Liver (tissue), 3 donors: ENCODE measurements around the gene NME1.

ENCODE experiments used
- ATF3 ChIP-seq: IDR thresholded peaks from 2 replicates; pipeline ENCODE4 v1.6.1; 2016; ENCODE audit warnings: antibody characterized with exemption
- EGR1 ChIP-seq, 2 donors: IDR thresholded peaks; 2 replicates each; pipeline ENCODE4 v1.6.1; 2016 to 2018; ENCODE audit warnings: antibody characterized with exemption in 2 of 2, low read depth in 2 of 2
- FOXA1 ChIP-seq: IDR thresholded peaks from 2 replicates; pipeline ENCODE4 v1.6.1; 2016; ENCODE audit warnings: antibody characterized with exemption
- FOXA2 ChIP-seq: IDR thresholded peaks from 2 replicates; pipeline ENCODE4 v1.6.1; 2016; ENCODE audit warnings: antibody characterized with exemption
- GABPA ChIP-seq, 2 donors: IDR thresholded peaks in 1 of 2; conservative IDR thresholded peaks in 1 of 2; 2 replicates each; pipeline ENCODE4 v1.6.1; 2016; ENCODE audit warnings: antibody characterized with exemption in 2 of 2, mild to moderate bottlenecking in 1 of 2, moderate library complexity in 1 of 2
- HNF4A ChIP-seq, 2 donors: conservative IDR thresholded peaks; 2 replicates each; pipeline ENCODE4 v1.6.1; 2016; ENCODE audit warnings: antibody characterized with exemption in 2 of 2, mild to moderate bottlenecking in 2 of 2
- JUND ChIP-seq, 2 donors: IDR thresholded peaks; 2 replicates each; pipeline ENCODE4 v1.6.1; 2016; ENCODE audit warnings: antibody characterized with exemption in 2 of 2
- RAD21 ChIP-seq, 2 donors: IDR thresholded peaks; 2 replicates each; pipeline ENCODE4 v1.6.1; 2016; ENCODE audit warnings: antibody characterized with exemption in 2 of 2, mild to moderate bottlenecking in 2 of 2
- REST ChIP-seq: IDR thresholded peaks from 2 replicates; pipeline ENCODE4 v1.6.1; 2016; ENCODE audit warnings: antibody characterized with exemption, mild to moderate bottlenecking
- TAF1 ChIP-seq: conservative IDR thresholded peaks from 2 replicates; pipeline ENCODE4 v1.6.1; 2016; ENCODE audit warnings: antibody characterized with exemption, mild to moderate bottlenecking
- YY1 ChIP-seq: IDR thresholded peaks from 2 replicates; pipeline ENCODE4 v1.6.1; 2016; ENCODE audit warnings: antibody characterized with exemption, mild to moderate bottlenecking
- TF ChIP-seq, protein P1 (sequence below): fragments of 150-350 bp; IDR thresholded peaks from 2 replicates; pipeline ENCODE4 v1.5.1; 2017; ENCODE audit warnings: improper control_type of control experiment, low read depth, low read length; ENCODE audit not compliant: missing input control
- TF ChIP-seq, protein P2 (sequence below): IDR thresholded peaks from 2 replicates; pipeline ENCODE4 v1.6.1; 2016; ENCODE audit warnings: antibody characterized with exemption
- donor health status: healthy.
- donor health status: healthy.

DNA sequence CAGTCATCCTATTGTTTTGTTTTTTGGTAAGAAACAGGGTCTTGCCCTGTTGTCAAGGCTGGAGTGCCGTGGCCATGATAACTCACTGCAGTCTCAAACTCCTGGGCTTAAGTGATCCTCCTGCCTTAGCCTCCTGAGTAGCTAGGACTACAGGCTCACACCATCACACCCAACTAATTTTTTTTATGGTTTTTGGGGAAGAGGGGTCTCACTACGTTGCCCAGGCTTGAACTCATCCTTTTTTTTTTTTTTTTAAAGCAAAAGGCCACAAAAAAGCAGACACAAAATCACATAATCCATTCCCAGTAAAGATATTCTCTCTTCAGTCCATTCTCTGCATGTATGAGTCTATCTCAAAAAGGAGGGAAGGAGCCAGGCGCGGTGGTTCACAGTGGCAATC, 38.2 kb upstream of the NME1 start:
- TF ChIP-seq, protein P1, sequence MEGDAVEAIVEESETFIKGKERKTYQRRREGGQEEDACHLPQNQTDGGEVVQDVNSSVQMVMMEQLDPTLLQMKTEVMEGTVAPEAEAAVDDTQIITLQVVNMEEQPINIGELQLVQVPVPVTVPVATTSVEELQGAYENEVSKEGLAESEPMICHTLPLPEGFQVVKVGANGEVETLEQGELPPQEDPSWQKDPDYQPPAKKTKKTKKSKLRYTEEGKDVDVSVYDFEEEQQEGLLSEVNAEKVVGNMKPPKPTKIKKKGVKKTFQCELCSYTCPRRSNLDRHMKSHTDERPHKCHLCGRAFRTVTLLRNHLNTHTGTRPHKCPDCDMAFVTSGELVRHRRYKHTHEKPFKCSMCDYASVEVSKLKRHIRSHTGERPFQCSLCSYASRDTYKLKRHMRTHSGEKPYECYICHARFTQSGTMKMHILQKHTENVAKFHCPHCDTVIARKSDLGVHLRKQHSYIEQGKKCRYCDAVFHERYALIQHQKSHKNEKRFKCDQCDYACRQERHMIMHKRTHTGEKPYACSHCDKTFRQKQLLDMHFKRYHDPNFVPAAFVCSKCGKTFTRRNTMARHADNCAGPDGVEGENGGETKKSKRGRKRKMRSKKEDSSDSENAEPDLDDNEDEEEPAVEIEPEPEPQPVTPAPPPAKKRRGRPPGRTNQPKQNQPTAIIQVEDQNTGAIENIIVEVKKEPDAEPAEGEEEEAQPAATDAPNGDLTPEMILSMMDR = no peak
- TF ChIP-seq RAD21 (IDR thresholded peaks at IDR 0.05) (no peak), JUND (IDR thresholded peaks at IDR 0.05) (no peak), REST (no peak), YY1 (no peak), EGR1 (IDR thresholded peaks at IDR 0.05; ENCODE audit: low read depth in 2 of 2) (no peak), TAF1 (no peak), HNF4A (conservative IDR thresholded peaks at IDR 0.05) (no peak), FOXA2 (no peak), FOXA1 (no peak), ATF3 (no peak), GABPA (IDR thresholded peaks at IDR 0.05 in 1 of 2, conservative IDR thresholded peaks at IDR 0.05 in 1 of 2) (no peak)
- TF ChIP-seq, protein P2, sequence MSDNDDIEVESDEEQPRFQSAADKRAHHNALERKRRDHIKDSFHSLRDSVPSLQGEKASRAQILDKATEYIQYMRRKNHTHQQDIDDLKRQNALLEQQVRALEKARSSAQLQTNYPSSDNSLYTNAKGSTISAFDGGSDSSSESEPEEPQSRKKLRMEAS = no peak
